Vagina (tissue), 2 donors: ENCODE measurements around the gene PDE11A. TPM values are rescaled to one million over a fixed set of nuclear protein-coding genes. Genes with fewer than 3 reads are reported as not detected.

Source experiments
- DNase-seq, 2 donors: peaks; one replicate each; pipeline ENCODE4 v3.0.0-alpha.2; 2017; ENCODE audit errors: extremely low spot score in 2 of 2
- H3K27ac ChIP-seq: fragments of 200-600 bp; sonication (generic); one replicate; pipeline ENCODE4 v1.5.1; 2019
- H3K27me3 ChIP-seq: fragments of 200-600 bp; sonication (generic); one replicate; pipeline ENCODE4 v1.5.1; 2019
- H3K36me3 ChIP-seq, 2 donors: fragments of 200-600 bp; sonication (generic); one replicate each; pipeline ENCODE4 v1.5.1; 2017 to 2019
- H3K4me1 ChIP-seq: fragments of 200-600 bp; sonication (generic); one replicate; pipeline ENCODE4 v1.5.1; 2019
- H3K4me3 ChIP-seq, 2 donors: fragments of 200-600 bp; sonication (generic); 1 replicate in 1 of 2; 2 replicates in 1 of 2; pipeline ENCODE4 v1.5.1; 2016 to 2019
- H3K9me3 ChIP-seq: fragments of 200-600 bp; sonication (generic); one replicate; pipeline ENCODE4 v1.5.1; 2019
- POLR2A ChIP-seq, 2 donors: fragments of 450-650 bp; IDR thresholded peaks; one replicate each; pipeline ENCODE4 v1.6.1; 2017; ENCODE audit warnings: antibody characterized with exemption in 2 of 2, mild to moderate bottlenecking in 2 of 2, moderate library complexity in 2 of 2
- POLR2AphosphoS5 ChIP-seq, 2 donors: sonication (generic); formaldehyde crosslinking; IDR thresholded peaks; one replicate each; pipeline ENCODE4 v1.9.0; 2017; ENCODE audit warnings: antibody characterized with exemption in 2 of 2, mild to moderate bottlenecking in 2 of 2, low read depth in 1 of 2; ENCODE audit not compliant: insufficient read depth in 1 of 2
- intact Hi-C: fragments of 100-400 bp; cut with DNase I; formaldehyde crosslinking; loops from one replicate; pipeline ENCODE4 v1.15.1; 2023
- total RNA-seq: library from RNA; depleted of rRNA; stranded (reverse); fragments of >200 nt; gene quantifications from one replicate; pipeline ENCODE4 v1.2.3, GENCODE V29; 2016
- TF ChIP-seq, protein P1 (sequence below), 3 experiments: fragments of 450-650 bp in 2 of 3; fragments of 200-600 bp in 1 of 3; sonication (generic) in 1 of 3; IDR thresholded peaks; one replicate each; pipeline ENCODE4 v1.5.1; 2017 to 2019; ENCODE audit warnings: antibody characterized with exemption in 3 of 3, mild to moderate bottlenecking in 2 of 3, moderate library complexity in 2 of 3

PDE11A gene
- total RNA-seq, 1 donor from 2014 or later: 0.25 TPM

DNA sequence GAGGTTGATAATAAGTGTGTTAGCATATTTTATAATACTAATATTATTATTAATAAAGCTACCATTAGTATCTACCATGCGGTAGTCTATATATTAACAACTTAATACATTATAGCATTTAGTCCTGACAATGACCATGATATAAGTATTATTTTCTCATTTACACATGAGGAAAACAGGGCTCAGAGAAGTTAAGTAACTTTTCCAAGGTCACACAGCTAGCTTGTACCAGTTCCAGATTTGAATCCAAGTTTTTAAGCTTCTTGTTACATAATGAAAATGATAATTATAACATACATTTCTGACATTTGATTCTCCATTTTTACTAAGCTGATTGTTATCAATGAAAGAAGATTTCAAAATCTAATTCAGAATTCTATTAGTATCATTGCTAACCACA, 369.4 kb downstream of the PDE11A start:
- intact Hi-C loops: no loop called here
- no peaks in the 10 kb centered on the region for H3K9me3 ChIP-seq
- no peak for TF ChIP-seq POLR2A (IDR thresholded peaks at IDR 0.05)
- no peak for TF ChIP-seq POLR2AphosphoS5 (IDR thresholded peaks at IDR 0.05; ENCODE audit: insufficient read depth in 1 of 2, low read depth in 1 of 2)
- TF ChIP-seq, protein P1, sequence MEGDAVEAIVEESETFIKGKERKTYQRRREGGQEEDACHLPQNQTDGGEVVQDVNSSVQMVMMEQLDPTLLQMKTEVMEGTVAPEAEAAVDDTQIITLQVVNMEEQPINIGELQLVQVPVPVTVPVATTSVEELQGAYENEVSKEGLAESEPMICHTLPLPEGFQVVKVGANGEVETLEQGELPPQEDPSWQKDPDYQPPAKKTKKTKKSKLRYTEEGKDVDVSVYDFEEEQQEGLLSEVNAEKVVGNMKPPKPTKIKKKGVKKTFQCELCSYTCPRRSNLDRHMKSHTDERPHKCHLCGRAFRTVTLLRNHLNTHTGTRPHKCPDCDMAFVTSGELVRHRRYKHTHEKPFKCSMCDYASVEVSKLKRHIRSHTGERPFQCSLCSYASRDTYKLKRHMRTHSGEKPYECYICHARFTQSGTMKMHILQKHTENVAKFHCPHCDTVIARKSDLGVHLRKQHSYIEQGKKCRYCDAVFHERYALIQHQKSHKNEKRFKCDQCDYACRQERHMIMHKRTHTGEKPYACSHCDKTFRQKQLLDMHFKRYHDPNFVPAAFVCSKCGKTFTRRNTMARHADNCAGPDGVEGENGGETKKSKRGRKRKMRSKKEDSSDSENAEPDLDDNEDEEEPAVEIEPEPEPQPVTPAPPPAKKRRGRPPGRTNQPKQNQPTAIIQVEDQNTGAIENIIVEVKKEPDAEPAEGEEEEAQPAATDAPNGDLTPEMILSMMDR (IDR thresholded peaks at IDR 0.05): no peak
- H3K27ac ChIP-seq: no peak overlapping the region
- H3K27me3 ChIP-seq: no peaks in the 10 kb centered on the region
- H3K4me1 ChIP-seq: no peaks in the 10 kb centered on the region
- no peak for DNase-seq
- no peak overlapping the region for H3K4me3 ChIP-seq
- H3K36me3 ChIP-seq: no peaks in the 10 kb centered on the region

DNA sequence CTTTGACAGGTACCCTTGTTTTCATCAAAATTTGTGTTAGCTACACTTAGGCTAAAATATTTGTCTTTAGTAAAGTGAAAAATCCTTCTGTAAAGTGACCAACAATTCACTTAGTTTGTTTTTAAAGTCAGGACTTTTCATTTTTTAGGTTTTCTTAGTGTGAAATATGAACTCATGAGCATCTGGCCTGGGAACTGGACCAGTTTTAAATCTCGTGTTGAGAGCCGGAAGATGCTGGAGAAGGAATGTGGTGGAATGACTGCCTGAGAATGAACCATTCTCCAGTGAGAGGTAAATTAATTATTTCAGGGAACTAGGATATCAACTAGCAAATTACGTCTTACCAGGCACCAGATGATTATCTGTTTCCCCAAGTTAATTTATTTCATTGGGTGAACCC, 374.3 kb downstream of the PDE11A start:
- intact Hi-C loops: no loop called here

DNA sequence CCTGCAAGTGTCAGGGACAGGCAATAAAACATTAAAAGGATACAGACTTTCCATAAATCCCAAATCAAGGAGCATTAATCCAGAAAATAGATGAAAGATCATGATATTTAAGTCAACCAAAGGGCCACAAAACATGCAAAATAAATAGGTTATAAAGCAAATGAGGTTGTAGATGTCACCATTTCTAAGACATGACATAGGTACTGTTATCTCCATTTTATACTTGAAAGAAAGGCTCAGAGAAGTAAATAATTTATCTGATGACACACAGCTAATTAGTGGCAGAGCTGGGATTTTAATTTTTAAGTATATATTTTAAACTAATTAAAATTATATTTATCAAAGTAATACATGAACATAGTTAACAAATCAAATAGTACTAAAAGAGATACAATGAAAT, 378.2 kb downstream of the PDE11A start:
- H3K27me3 ChIP-seq: no peaks in the 10 kb centered on the region
- no peak overlapping the region for H3K4me3 ChIP-seq
- TF ChIP-seq POLR2AphosphoS5 (IDR thresholded peaks at IDR 0.05; ENCODE audit: insufficient read depth in 1 of 2, low read depth in 1 of 2): no peak
- TF ChIP-seq, protein P1 (IDR thresholded peaks at IDR 0.05): no peak
- TF ChIP-seq POLR2A (IDR thresholded peaks at IDR 0.05): no peak
- intact Hi-C loops: no loop called here
- no peaks in the 10 kb centered on the region for H3K4me1 ChIP-seq
- H3K9me3 ChIP-seq: no peaks in the 10 kb centered on the region
- H3K27ac ChIP-seq: no peak overlapping the region
- no peaks in the 10 kb centered on the region for H3K36me3 ChIP-seq
- DNase-seq: no peak

More for the DNA sequence above, 374.3 kb downstream of the PDE11A start:
- TF ChIP-seq, protein P1 (IDR thresholded peaks at IDR 0.05): no peak
- TF ChIP-seq POLR2AphosphoS5 (IDR thresholded peaks at IDR 0.05; ENCODE audit: insufficient read depth in 1 of 2, low read depth in 1 of 2): no peak
- no peak for TF ChIP-seq POLR2A (IDR thresholded peaks at IDR 0.05)
- no peaks in the 10 kb centered on the region for H3K9me3 ChIP-seq
- no peaks in the 10 kb centered on the region for H3K36me3 ChIP-seq
- no peaks in the 10 kb centered on the region for H3K27me3 ChIP-seq
- no peaks in the 10 kb centered on the region for H3K4me1 ChIP-seq
- no peak overlapping the region for H3K4me3 ChIP-seq
- H3K27ac ChIP-seq: no peak overlapping the region
- no peak for DNase-seq

DNA sequence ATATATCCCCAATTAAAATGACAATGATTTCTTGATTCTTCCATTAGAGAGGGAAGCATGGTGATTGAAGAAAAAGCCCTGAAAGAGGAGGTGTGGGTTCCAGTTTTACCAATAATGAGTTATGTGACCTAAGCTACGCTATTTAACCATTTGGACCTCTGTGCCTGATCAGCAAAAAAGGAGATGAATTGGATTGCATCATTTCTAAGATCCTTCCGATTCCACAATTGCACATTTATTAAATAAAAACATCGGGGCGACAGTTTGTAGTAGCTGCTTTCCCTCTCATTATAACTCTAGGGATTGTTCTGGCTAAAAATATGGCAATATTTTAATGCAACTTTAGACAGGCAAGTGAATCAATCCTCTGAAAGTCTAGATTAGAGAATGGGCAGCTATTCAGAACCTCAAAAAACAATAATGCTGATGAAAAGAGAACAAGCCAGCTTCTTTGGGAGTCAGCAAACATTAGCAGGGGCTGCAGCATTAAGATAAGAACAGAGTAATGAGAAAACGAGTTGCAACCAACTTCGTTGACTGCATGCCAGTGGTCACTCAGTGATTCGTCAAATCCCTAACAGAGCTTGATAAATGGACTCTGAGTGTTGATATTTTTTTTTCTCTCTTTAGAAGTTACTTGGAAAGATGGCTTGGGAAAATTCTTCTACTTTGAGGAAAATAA, 378.8 kb downstream of the PDE11A start:
- H3K27ac ChIP-seq: no peak overlapping the region
- H3K4me1 ChIP-seq: no peaks in the 10 kb centered on the region
- TF ChIP-seq POLR2AphosphoS5 (IDR thresholded peaks at IDR 0.05; ENCODE audit: insufficient read depth in 1 of 2, low read depth in 1 of 2) (no peak), POLR2A (IDR thresholded peaks at IDR 0.05) (no peak)
- TF ChIP-seq, protein P1 (IDR thresholded peaks at IDR 0.05): no peak
- H3K9me3 ChIP-seq: no peaks in the 10 kb centered on the region
- DNase-seq: no peak
- H3K4me3 ChIP-seq: no peak overlapping the region
- no peaks in the 10 kb centered on the region for H3K27me3 ChIP-seq
- intact Hi-C loops: no loop called here
- no peaks in the 10 kb centered on the region for H3K36me3 ChIP-seq

DNA sequence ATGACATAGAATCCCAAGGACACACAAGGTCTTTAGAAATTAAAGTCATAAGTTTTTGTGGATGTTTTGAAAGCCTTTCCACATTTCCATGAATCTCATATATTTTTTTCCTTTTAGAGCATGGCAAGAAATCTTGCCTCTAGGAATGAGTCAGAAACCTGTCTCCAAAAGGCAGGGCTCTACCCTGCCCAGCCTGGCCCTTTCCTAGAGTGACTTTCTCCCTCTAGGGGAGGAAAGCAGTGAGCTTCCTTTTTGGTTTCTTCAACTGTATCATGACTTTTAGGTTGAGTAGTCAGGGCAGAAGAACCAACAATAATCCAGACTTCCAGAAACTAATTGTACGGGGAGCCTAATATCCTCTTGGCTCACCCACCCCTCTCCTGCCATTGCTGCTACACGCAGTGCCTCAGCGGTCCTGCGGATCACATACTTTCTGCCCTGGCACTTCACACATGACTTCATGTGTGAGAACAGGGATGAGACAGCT, 379.8 kb downstream of the PDE11A start:
- Histone ChIP-seq H3K4me3 (no peak overlapping the region), H3K4me1 (no peaks in the 10 kb centered on the region), H3K9me3 (no peaks in the 10 kb centered on the region), H3K27ac (no peak overlapping the region), H3K27me3 (no peaks in the 10 kb centered on the region), H3K36me3 (no peaks in the 10 kb centered on the region)
- intact Hi-C loops: no loop called here
- TF ChIP-seq POLR2A (IDR thresholded peaks at IDR 0.05) (no peak), POLR2AphosphoS5 (IDR thresholded peaks at IDR 0.05; ENCODE audit: insufficient read depth in 1 of 2, low read depth in 1 of 2) (no peak)
- TF ChIP-seq, protein P1 (IDR thresholded peaks at IDR 0.05): no peak
- DNase-seq: no peak
